ENCODE measurements around the gene NPTXR. TPM values are rescaled to one million over a fixed set of nuclear protein-coding genes. Genes with fewer than 3 reads are reported as not detected.

NPTXR gene
- total and polyA plus RNA-seq, 10 of the 15 experiments (the other 5 are each of a cell fraction or from before 2014, with no cell fraction given), result 0.02 to 0.38 (median 0.07) TPM; not detected in 2

DNA sequence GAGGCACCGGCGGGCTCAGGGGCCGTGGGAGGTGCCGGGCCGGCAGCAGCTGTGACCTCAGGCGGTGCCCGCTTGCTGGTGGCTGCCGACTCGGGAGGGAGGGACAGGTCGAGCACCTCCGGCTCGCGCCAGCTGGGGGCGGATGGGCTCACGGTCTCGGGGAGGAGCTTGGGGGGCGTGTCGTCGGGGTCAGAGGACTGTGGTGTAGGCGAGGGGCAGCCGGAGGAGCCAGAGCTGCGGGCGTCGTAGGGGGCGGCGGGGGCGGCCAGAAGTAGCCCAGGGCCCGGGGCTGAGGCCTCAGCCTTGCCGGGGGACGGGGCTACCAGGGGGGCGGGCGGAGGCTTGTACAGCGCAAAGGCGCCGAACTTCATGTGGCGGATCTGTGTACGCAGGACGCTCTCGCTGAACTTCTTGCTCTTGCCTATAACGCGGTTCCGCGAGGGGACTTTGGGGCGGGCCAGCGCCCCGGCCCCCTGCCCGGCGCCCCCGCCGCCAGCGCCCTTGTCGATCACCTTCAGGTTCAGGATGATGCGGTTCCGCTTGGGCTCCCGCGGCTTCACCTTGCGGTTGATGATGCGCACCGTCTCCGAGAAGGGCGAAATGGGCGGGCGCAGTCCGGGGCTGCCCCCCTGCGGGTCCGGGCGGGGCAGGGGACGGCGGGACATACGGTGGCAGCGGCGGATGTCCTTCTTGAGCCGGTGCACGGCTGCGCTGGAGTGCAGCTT, 22.7 kb upstream of the NPTXR start (continued):
- TF ChIP-seq, protein P1, sequence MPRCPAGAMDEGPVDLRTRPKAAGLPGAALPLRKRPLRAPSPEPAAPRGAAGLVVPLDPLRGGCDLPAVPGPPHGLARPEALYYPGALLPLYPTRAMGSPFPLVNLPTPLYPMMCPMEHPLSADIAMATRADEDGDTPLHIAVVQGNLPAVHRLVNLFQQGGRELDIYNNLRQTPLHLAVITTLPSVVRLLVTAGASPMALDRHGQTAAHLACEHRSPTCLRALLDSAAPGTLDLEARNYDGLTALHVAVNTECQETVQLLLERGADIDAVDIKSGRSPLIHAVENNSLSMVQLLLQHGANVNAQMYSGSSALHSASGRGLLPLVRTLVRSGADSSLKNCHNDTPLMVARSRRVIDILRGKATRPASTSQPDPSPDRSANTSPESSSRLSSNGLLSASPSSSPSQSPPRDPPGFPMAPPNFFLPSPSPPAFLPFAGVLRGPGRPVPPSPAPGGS (IDR thresholded peaks at IDR 0.05; ENCODE audit: borderline replicate concordance, insufficient read depth, low read depth, low read length, poor library complexity, severe bottlenecking), result no peak
- TF ChIP-seq ZSCAN29 (IDR thresholded peaks at IDR 0.05) (no peak), BRCA1 (IDR thresholded peaks at IDR 0.05; ENCODE audit: low read depth, low read length) (no peak), TAF1 (IDR thresholded peaks at IDR 0.05; ENCODE audit: borderline replicate concordance, low read depth, low read length) (no peak), BMI1 (IDR thresholded peaks at IDR 0.05; ENCODE audit: borderline replicate concordance) (no peak), ETV6 (conservative IDR thresholded peaks at IDR 0.05 in 1 of 2, IDR thresholded peaks at IDR 0.05 in 1 of 2; ENCODE audit: borderline replicate concordance in 1 of 2, low read depth in 1 of 2) (no peak)
- TF ChIP-seq, protein P2, sequence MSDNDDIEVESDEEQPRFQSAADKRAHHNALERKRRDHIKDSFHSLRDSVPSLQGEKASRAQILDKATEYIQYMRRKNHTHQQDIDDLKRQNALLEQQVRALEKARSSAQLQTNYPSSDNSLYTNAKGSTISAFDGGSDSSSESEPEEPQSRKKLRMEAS (IDR thresholded peaks at IDR 0.05; ENCODE audit: low read depth, low read length), result no peak
- TF ChIP-seq, protein P3, sequence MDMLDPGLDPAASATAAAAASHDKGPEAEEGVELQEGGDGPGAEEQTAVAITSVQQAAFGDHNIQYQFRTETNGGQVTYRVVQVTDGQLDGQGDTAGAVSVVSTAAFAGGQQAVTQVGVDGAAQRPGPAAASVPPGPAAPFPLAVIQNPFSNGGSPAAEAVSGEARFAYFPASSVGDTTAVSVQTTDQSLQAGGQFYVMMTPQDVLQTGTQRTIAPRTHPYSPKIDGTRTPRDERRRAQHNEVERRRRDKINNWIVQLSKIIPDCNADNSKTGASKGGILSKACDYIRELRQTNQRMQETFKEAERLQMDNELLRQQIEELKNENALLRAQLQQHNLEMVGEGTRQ (IDR thresholded peaks at IDR 0.05; ENCODE audit: borderline replicate concordance, low read depth, low read length), result no peak
- TF ChIP-seq, protein P4, sequence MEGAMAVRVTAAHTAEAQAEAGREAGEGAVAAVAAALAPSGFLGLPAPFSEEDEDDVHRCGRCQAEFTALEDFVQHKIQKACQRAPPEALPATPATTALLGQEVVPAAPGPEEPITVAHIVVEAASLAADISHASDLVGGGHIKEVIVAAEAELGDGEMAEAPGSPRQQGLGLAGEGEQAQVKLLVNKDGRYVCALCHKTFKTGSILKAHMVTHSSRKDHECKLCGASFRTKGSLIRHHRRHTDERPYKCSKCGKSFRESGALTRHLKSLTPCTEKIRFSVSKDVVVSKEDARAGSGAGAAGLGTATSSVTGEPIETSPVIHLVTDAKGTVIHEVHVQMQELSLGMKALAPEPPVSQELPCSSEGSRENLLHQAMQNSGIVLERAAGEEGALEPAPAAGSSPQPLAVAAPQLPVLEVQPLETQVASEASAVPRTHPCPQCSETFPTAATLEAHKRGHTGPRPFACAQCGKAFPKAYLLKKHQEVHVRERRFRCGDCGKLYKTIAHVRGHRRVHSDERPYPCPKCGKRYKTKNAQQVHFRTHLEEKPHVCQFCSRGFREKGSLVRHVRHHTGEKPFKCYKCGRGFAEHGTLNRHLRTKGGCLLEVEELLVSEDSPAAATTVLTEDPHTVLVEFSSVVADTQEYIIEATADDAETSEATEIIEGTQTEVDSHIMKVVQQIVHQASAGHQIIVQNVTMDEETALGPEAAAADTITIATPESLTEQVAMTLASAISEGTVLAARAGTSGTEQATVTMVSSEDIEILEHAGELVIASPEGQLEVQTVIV (IDR thresholded peaks at IDR 0.05; ENCODE audit: borderline replicate concordance, partially characterized antibody), result no peak

All from GM12878 (cell line).